Activated CD4-positive, CD25-positive, alpha-beta regulatory T cell treated with anti-CD3 and anti-CD28 coated beads, Interleukin-2, amount 50 U/mL, for 24 hours (primary cell): Measurements from ENCODE around the gene ZNF335.
A peak's percentile ranks its signal among the peaks of the same experiment; 100 is the strongest.

Experiments used
- ATAC-seq, 2 donors: fragments of 150-1000 bp; cut with Tn5 transposase; one replicate each; pipeline ENCODE4 v1.10.0; 2021; ENCODE audit warnings: mild to moderate bottlenecking in 1 of 2, moderate library complexity in 1 of 2

The ZNF335 gene

DNA sequence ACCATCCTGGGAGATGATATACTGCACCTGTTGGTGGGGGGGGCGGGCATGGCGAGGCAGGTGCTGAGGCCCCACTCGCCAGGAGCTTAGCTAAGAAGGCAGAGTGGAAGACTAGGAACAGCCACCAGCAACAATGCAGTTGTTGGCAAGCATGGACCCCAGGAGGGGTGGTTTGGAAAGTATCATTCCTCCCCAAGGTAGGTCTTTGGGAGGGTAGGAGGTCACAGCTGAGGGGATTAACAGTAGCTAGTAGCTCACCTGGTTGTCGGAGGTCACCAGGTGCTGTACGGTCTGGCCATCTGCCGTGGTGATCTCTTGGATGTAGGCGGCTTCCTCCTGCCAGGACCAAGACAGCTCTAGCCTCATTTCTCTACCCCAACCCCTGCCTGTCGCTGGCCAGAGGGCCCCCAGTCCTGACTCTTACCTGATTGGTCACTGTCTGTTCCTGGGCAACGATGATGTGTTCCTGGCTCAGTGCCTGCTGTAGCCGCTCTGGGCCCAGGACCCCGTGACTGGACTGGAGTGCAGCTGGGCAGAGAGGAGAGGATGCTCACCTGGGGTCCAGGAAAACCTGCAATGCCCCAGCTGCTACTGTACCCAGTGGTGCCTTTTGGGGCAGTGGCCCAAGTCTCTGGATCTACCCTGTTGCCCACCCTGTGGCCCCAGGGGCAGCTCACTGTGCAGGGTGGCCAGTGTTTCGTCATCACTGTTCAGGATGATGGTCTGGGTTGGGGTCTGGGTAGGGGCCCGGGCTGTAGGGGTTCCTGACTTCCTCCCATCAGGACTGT is 22.3 kb downstream of the ZNF335 start:
- no peak for ATAC-seq

DNA sequence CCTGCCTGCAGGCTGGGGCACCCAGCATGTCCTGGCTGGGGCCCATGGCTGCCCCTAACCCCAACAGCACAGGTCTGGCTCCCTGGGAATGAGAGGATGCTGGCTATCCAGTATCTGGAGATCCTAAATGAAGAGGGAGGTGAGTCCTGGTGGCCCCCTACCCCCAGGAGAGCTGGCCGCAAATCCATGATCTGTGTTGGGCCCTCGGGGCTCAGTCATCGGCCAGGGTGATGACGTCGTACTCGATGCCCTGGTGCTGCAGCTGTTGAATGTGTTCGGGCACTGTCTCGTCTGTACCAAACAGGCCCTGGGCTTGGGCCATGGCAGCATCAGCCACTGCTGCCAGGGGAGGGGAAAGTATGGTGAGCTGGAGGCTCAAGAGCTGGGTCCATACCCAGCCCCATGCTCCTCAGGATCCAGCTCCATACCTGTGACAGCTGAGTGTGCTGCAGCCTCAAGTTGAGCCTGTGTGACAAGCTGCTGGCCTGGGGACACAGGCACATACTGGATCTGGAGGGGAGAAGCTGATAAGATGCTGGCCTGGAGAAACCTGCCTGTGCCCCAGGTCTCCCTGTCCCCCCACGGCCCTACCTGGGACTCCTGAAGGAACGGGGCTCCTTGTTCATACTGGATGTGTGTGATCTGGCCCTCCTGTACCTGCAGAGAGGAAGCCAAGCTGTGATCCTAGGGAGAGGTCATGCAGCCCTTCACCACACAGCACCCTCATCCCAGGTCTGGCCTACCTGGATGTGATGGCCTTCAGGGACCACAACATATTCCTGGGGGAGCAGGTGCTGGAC is 23.1 kb downstream of the ZNF335 start:
- no peak for ATAC-seq

DNA sequence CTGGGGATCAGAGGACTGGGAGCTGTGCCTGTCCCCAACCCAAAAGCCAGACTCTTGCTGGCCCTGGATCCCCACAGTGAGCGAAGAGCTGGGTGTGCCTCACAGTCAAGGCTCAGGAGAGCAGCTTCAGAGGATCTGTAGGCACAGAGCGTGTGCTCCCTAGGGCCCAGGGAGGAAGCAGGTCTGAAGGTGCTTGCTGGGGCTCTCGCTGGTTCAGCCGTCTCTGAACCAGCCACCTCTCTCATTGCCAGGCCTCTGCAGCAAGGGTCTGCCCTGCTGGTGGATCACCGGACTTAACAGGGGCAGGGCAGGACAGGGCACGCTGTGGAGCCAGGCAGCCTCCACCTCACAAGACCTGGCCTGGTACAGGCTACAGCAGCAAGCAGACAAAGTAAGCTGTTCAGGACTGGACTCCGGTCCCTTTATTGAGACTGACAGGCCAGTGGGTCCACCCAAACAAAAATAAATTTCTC is 23.7 kb downstream of the ZNF335 start:
- ATAC-seq = no peak

DNA sequence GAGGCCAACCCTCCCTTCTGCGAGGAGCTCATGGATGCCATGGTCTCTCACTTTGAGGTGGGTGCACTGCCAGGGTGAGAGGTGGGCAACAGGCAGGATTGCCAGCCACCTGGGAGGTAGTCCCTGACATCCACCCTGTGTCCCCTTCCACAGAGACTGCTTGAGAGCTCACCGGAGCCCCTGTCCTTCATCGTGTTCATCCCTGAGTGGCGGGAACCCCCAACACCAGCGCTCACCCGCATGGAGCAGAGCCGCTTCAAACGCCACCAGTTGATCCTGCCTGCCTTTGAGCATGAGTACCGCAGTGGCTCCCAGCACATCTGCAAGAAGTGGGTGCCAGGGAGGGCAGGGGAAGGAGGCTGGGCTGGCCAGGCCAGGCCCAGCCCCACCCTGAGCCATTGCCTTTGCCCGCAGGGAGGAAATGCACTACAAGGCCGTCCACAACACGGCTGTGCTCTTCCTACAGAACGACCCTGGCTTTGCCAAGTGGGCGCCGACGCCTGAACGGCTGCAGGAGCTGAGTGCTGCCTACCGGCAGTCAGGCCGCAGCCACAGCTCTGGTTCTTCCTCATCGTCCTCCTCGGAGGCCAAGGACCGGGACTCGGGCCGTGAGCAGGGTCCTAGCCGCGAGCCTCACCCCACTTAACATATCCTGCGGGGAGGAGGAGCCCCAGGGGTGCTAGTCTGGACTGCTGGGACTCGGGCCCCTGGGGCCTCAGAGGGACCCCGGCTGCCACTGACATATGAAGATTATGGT is 24.7 kb downstream of the ZNF335 start:
- no peak for ATAC-seq

DNA sequence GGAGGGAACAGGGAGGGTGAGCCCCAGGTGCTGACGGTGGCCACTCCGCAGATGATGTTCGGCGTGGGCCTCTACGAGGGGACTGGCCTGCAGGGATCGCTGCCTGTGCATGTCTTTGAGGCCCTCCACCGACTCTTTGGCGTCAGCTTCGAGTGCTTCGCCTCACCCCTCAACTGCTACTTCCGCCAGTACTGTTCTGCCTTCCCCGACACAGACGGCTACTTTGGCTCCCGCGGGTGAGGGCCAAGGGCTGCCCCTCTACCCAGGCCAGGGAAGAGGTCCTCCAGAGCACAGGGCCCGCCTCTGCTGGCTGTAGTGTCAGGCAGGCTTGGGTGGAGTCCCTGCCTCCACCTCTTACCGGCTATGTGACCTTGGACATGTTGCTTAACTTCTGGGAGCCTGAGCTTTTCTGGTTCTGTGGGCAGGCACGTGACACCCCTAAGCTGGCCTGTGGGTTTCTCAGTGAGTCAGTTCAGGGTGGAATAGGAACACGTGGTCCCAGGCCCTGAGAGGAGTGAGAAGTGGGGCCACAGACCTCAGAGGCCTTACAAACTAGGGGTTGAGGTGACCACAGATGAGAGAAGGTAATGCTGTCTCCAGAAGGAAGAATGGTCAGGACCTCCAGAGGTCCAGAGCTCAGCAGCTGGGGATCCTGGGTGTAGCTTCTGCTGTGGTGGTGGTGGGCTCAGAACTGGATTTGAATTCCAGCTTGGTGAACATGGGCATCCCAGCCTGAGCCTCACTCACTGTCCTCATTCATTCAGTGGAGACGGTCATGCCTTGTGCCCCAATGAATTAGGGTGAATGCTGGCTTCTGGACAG is 25.6 kb downstream of the ZNF335 start:
- ATAC-seq = peak; percentile 18 to 60

DNA sequence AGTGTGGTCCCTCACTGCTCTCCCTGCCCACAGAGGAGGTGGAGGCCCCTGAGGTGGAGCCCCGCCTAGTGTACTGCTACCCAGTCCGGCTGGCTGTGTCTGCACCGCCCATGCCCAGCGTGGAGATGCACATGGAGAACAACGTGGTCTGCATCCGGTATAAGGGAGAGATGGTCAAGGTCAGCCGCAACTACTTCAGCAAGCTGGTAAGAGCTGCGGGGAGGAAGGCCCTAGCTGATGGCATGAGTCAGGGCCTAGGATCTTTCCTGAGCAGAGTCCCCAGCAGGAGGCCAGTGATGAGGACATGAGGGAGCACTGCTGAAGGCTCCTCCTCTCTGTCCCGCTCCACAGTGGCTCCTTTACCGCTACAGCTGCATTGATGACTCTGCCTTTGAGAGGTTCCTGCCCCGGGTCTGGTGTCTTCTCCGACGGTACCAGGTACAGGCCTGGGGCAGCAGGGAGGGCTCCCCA is 26.3 kb downstream of the ZNF335 start:
- ATAC-seq = no peak

DNA sequence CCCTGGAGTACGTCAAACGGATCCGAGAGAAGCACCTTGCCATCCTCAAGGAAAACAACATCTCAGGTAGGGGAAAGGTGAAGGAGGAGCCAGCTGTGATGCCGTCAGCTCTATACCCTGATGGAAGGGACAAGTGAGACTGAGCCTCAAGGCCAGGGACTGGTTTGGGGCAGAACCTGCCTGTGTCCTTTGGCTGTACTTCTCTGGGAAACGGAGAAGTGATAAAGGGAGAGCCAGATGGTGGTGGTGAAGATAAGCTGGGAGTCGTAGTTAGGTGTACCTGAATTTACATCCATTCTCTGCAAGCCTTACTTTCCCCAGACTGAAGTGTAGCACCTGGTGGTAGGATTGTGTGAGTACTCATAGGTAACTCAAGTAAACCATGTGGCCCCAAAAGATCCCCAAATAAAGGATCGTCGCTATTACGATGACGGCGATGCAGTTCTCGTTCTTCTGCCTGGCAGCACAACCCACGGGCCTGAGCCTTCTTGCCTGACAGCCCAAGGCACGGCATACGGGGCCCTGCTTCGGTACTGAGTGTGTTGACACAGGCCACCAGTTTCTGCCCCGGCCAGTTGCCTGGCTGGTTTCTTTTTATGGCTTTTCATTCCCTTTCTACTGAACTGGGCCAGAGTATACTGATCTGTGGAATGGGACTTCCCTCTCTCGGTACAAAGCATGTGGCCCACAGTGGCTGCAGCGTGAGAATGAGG is 26.9 kb downstream of the ZNF335 start:
- no peak for ATAC-seq

DNA sequence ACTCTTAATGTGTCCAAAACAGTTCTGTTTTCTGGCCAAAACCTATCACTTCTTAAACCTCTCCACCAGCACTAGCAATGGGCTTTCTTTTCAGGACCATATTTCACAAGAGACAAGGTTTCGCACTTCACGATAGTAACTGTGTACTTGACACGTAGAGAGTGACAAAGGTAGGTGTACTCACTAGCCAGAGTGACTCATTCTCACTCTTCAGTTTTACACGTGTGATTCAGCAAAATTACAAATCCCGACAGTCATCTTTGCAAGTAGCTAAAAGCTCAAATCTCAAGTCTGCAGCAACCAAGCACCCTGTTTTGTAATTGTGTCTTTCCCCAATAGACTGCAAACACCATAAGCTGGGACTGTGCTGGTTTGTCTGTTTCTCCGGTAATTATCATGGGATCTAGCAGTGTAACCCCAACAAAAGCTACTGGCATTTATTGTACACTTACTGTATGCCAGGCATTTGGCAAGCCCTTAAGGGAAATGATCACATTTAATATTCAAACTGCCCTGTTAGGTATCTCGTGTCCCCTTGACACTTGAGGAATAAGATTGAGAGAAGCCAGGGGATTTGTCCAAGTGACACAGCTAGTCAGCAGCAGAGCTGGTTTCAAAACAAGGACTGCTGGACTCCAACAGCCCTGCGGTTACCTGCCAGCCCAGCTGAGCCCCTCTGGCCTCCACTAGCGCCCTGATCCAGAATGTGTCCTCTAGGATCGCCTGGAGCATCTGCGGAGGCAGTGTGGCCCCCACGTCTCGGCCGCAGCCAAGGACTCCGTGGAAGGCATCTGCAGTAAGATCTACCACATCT is 27.6 kb downstream of the ZNF335 start:
- peak; percentile 86 to 87 for ATAC-seq

DNA sequence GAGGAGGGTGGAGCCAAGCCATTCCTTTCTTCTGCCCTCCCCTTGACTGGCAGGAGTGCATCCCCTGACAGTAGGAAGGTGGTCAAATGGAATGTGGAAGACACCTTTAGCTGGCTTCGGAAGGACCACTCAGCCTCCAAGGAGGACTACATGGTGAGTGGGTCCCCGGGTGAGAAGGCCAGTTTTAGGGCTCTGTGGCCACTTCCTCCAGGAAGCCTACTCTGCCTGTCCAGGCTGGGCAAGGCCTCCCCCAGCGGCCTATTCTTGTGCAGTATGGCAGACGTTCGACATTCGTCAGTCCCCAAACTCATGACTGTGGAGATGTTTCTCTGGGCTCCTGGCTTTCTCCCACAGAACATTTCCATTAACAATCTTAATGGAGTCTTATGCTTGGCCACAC is 28.4 kb downstream of the ZNF335 start:
- ATAC-seq = no peak

DNA sequence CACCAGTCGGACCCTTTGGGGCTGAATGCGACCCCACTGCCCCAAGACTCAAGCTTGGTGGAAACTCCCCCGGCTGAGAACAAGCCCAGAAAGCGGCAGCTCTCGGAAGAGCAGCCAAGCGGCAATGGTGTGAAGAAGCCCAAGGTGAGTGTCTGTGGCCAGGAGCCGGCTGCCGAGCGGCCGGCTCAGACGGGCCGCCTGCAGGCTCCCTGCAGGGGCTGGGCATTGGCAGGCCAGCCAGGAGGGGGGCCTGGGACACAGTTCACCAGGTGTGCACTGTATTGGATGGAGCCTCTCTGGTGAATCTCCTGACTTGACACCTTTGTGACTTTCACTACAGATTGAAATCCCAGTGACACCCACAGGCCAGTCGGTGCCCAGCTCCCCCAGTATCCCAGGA is 31.5 kb downstream of the ZNF335 start:
- no peak for ATAC-seq

DNA sequence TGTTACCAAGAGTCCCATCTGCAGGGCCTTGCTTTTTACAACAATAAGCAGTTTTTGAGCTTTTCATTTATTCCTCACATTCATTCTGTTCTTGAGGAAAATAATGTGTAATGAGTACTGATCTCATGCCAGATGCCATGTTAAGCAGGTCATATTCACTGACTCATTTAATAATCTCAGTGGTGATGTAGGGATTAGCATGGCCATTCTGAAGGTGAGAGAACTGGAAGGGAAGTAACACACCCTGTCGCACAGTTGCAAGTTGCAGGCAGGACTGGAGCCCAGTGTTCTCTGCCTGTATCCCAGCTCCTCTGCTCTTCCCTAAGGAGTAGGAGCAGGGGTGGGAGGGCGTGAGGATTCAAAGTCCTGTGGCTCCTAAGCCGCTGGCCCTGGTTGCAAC is 31.9 kb downstream of the ZNF335 start:
- no peak for ATAC-seq

DNA sequence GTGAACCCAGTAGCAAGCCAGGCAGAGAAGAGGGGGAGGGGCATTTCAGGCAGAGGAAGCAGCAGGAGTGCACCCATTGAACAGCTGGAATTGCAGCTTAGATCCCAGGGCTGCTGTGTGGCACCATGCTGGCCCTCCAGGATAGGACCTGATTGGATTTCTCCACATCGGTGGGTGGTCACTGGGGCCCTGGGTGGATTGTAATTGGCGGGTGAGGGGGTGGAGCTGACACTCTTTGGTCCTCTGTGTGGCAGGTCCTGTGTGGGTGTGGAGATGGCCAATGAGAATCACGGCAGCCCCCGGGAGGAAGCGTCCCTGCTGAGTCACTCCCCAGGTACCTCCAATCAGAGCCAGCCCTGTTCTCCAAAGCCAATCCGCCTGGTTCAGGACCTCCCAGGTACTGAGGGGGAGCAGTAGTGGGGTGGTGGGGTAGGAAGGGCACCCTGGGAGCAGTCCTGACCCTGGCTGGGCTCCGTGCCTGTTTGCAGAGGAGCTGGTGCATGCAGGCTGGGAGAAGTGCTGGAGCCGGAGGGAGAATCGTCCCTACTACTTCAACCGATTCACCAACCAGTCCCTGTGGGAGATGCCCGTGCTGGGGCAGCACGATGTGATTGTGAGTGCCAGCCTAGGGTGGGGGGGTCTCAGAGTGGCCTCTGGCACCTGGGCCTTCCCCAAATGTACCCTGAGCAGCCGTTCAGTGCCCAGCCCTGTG is 33.1 kb downstream of the ZNF335 start:
- no peak for ATAC-seq

DNA sequence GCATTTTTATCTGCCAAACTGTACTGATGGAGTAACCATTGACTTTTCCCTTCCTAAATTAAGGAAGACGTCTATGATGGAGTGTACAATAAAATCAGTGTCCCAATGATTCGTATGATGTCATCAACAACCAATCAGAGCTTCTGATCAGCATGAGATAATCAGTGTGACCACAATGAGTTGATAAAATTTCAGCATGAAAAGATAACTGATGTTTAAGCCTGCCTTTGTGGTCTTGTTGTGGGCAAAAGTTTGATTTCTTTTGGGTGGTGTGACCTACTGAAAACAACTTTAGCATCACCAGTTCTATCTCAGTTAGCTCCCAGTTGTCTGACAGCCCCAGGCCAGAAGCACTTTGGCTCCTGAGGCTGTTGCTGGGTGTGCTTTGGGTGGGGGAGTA is 34.2 kb downstream of the ZNF335 start:
- ATAC-seq = no peak

DNA sequence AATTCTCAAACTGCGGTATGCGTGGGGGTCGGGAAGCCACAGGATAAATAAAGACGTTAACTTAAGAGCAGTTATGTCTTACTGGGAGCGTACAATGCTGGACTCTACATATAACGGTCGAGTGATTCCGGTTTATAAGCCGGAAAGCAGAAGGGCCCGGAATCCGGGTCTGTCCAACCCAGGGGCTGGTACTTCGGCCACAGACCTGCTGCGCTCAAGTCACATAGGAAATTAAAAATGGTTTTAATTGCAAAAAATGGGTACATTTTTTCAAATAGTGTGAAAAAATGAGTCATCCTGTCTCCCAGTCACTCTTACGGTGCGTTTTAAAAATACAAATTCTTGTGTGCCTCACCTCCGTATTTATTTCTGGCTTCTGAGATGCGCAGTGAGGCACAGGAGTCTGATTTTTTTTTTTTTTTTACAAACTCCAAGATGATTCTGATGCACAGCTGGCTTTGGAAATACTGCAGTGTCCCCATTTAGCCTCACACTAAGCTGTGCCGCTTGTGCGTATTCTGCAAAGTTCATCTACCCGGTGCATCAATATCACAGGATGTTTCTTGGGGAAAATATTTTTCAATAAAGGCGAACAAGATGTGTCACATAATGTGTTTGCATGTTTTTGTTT is 36.5 kb downstream of the ZNF335 start:
- peak in 1 of 2 donors; percentile 4 for ATAC-seq

DNA sequence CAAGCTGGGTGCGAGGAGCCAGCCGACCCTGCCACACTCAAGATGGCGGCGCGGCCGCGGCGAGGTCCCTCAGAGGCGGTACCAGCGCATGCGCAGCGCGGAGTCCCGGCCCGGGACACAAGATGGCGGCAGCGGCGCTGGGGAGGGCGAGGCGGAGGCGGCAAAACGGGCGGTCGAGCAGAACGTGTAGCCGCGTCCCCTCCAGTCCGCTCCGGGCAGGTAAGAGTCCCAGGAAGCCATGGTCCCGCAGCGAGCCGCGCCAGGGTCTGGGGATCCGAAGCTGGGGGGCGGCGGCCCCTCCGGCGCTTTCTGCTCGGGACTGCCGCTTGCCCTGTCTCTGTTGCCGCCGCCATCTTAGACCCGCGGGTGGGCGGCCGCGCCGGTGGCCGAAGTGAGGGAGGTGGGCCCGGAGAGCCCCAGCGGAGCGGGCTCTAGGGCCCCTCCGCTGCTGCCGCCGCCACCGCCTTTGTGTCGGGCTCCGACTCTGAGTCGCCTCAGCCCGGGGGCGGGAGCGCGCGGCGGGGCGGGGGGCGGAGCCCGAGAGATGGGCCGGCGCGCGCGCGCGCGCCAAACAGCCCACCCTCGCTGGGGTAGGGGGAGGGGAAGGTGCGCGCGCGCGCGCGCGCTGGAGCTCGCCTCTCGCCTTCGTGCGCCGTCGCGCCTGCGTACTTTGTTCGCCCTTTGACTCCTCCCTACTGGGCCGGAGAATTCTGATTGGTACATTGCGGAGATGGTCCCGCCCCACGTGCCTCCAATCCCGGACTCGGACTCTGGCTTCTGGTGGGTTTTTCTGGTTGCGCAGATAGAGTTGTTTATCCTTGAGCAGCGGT is 37.2 kb downstream of the ZNF335 start, which contains the start of gene PCIF1:
PCIF1 (plus strand) TSS at position 98 of the 830 bp plus-strand sequence. CDS start 4,317 bp downstream, outside the sequence.
- peak; percentile 80 to 83 for ATAC-seq

DNA sequence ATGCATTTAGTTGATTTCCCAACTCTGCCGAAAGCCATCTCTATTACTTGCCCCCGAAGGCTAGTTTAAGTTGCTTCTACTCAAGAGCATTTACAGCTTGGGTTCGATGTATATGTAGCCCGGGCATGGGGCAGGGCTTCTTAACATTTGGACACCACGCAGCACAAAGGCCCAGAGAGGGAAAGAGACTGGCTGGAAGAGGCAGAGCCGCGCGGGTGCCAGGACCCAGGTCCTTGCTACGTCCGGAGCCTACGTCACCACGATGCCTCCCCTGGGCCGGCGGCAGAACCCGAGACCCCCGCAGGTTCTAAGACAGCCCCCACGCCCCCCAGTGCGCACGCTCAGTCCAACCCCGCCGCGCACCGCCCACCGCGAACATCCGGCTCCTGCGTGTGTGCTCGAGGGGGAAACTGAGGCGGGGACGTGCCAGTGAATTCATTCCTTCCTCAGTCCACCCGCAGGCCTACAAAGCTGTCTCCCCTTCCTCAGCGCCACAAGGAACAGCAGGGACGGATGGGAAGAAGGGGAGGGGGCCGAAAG is 37.9 kb downstream of the ZNF335 start:
- peak; percentile 3 to 7 for ATAC-seq

DNA sequence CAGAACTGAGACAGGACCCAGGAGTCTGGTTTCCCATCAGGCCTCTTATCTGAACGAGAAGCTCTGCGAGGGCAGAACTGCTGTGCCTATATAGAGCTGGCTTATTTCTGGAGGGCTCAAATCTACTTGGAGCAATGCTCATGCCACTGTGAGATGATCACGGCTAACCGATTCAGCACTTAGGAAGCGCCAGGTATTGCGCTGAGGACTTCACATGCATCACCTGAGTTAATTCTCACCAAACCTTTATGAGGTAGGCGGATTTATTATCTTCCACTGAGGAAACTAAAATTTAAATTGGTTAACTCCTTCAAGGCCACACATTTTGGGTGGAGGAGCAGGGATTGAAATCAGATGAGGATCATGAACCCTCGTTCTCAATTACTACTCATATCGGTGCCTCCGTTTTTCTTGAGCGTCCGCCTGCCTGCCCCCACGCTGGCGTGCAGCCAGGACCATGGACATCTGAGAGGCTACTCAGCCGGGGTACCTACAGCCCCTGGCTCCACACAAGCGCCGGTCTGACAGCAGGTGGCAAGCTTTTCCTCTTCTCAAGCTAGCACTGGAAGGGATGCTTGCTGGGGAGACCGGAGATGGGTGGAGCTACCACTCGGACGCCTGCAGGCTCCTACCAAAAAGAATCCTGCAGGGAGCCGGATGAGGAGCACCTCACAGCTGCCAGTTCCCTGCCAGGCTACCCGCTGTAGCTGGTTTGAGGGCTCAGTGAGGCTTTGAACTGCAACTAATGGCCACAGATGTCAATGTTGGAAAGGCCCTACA is 38.5 kb downstream of the ZNF335 start:
- ATAC-seq = peak in 1 of 2 donors; percentile 4
